Gastrocnemius medialis (tissue), 4 donors: ENCODE measurements around the gene TMIGD3. TPM values are rescaled to one million over a fixed set of nuclear protein-coding genes. Genes with fewer than 3 reads are reported as not detected.

ENCODE experiments used
- ATAC-seq, 2 donors: fragments of 150-250 bp; one replicate each; pipeline ENCODE4 v1.9.1; 2016
- DNase-seq, 2 donors: peaks; one replicate each; pipeline ENCODE4 v3.0.0-alpha.2; 2019
- H3K27ac ChIP-seq, 4 donors: fragments of 200-600 bp; sonication (generic); 1 replicate in 1 of 4; 2 replicates in 3 of 4; pipeline ENCODE4 v1.5.1; 2016 to 2018; ENCODE audit warnings: mild to moderate bottlenecking in 2 of 4, moderate library complexity in 1 of 4
- H3K27me3 ChIP-seq, 3 donors: fragments of 200-600 bp; sonication (generic) in 2 of 3; 1 replicate in 1 of 3; 2 replicates in 2 of 3; pipeline versions ENCODE4 v1.5.1 to v1.6.0; 2016 to 2019; ENCODE audit warnings: mild to moderate bottlenecking in 1 of 3, moderate library complexity in 1 of 3
- H3K36me3 ChIP-seq, 2 donors: fragments of 200-600 bp; sonication (generic) in 1 of 2; one replicate each; pipeline ENCODE4 v1.5.1; 2017 to 2018
- H3K4me1 ChIP-seq, 2 donors: fragments of 200-600 bp; sonication (generic) in 1 of 2; one replicate each; pipeline ENCODE4 v1.5.1; 2016 to 2017; ENCODE audit warnings: mild to moderate bottlenecking in 2 of 2
- H3K4me3 ChIP-seq, 4 donors: fragments of 200-600 bp; sonication (generic) in 3 of 4; 1 replicate in 1 of 4; 2 replicates in 3 of 4; pipeline ENCODE4 v1.5.1; 2016 to 2019; ENCODE audit warnings: mild to moderate bottlenecking in 2 of 4
- H3K9me3 ChIP-seq, 3 donors: fragments of 200-600 bp; sonication (generic) in 2 of 3; 1 replicate in 1 of 3; 2 replicates in 2 of 3; pipeline ENCODE4 v1.5.1; 2016 to 2019
- POLR2A ChIP-seq, 2 donors: fragments of 450-650 bp; IDR thresholded peaks; one replicate each; pipeline ENCODE4 v1.6.1; 2017; ENCODE audit warnings: antibody characterized with exemption in 2 of 2, mild to moderate bottlenecking in 2 of 2, moderate library complexity in 2 of 2
- in situ Hi-C, 4 donors: fragments of 200-750 bp; cut with MboI; loops; one replicate each; pipeline versions ENCODE4 v1.15.0 to v1.8.0; 2017; ENCODE audit warnings: low sequenced_read_pairs in 4 of 4
- intact Hi-C: fragments of 100-400 bp; cut with DNase I; formaldehyde crosslinking; loops from one replicate; pipeline ENCODE4 v1.15.1; 2023; ENCODE audit warnings: low total_unique reads
- total RNA-seq, 4 donors: library from RNA; depleted of rRNA; stranded (reverse); fragments of >200 nt; gene quantifications; one replicate each; pipeline versions ENCODE4 v1.1.0 to v1.2.3, GENCODE V29; 2016
- TF ChIP-seq, protein P1 (sequence below), 5 experiments: fragments of 450-650 bp in 3 of 5; fragments of 200-600 bp in 2 of 5; sonication (generic) in 2 of 5; IDR thresholded peaks in 4 of 5; conservative IDR thresholded peaks in 1 of 5; 1 replicate in 4 of 5; 2 replicates in 1 of 5; pipeline ENCODE4 v1.5.1; 2016 to 2019; ENCODE audit warnings: antibody characterized with exemption in 5 of 5, mild to moderate bottlenecking in 3 of 5, moderate library complexity in 3 of 5

Gene TMIGD3
- total RNA-seq, 4 donors from 2014 or later = 0.51 to 0.67 (median 0.55) TPM; not detected in 1

DNA sequence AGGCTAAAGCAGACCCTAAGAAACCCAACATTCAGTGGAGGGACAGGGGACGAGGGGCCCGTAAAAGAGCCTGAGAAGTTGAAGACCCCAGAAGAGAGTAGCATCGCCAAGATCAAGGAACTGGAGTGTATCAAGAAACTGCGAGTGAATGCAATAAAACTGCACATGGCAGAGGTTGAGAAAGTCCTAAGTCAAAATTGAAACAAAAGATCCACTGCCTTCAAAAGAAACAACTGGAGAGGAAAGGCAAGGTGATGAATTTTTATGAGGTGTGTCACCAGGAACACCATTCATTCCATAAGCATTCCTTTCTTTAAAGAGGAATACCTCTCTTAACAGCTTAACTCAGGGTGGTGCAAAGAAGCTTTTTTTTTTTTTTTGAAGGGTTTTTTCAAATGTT is 38.3 kb upstream of the TMIGD3 start:
- H3K4me3 ChIP-seq = no peak overlapping the region
- H3K4me1 ChIP-seq = no peaks in the 10 kb centered on the region
- in situ Hi-C loops = no loop called here
- intact Hi-C loops = no loop called here
- ATAC-seq (no peak), DNase-seq (no peak)
- no peak for TF ChIP-seq POLR2A (IDR thresholded peaks at IDR 0.05)
- TF ChIP-seq, protein P1, sequence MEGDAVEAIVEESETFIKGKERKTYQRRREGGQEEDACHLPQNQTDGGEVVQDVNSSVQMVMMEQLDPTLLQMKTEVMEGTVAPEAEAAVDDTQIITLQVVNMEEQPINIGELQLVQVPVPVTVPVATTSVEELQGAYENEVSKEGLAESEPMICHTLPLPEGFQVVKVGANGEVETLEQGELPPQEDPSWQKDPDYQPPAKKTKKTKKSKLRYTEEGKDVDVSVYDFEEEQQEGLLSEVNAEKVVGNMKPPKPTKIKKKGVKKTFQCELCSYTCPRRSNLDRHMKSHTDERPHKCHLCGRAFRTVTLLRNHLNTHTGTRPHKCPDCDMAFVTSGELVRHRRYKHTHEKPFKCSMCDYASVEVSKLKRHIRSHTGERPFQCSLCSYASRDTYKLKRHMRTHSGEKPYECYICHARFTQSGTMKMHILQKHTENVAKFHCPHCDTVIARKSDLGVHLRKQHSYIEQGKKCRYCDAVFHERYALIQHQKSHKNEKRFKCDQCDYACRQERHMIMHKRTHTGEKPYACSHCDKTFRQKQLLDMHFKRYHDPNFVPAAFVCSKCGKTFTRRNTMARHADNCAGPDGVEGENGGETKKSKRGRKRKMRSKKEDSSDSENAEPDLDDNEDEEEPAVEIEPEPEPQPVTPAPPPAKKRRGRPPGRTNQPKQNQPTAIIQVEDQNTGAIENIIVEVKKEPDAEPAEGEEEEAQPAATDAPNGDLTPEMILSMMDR (IDR thresholded peaks at IDR 0.05 in 4 of 5, conservative IDR thresholded peaks at IDR 0.05 in 1 of 5) = no peak
- no peaks in the 10 kb centered on the region for H3K36me3 ChIP-seq
- no peaks in the 10 kb centered on the region for H3K9me3 ChIP-seq
- H3K27ac ChIP-seq = no peak overlapping the region
- H3K27me3 ChIP-seq = no peaks in the 10 kb centered on the region

DNA sequence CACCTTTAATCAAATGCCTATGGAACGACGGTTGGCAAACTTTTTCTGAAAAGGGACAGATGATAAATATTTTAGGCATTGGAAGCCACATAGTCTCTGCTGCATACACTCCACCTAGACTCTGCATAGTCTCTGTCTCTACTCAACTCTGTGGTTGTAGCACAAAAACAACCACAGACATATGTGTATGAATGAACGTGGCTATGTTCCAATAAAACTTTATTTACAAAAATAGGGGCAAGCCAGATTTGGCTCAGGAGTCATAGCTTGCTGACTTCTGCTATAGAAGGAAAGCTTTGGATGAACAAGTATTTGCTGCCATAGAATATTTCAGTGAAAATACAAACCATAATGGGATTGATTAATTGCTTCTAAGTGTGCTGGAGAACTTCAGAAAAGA is 37.5 kb upstream of the TMIGD3 start:
- H3K4me1 ChIP-seq = no peaks in the 10 kb centered on the region
- H3K4me3 ChIP-seq = no peak overlapping the region
- DNase-seq (no peak), ATAC-seq (no peak)
- TF ChIP-seq POLR2A (IDR thresholded peaks at IDR 0.05) = no peak
- TF ChIP-seq, protein P1 (IDR thresholded peaks at IDR 0.05 in 4 of 5, conservative IDR thresholded peaks at IDR 0.05 in 1 of 5) = no peak
- H3K9me3 ChIP-seq = no peaks in the 10 kb centered on the region
- H3K27ac ChIP-seq = no peak overlapping the region
- no peaks in the 10 kb centered on the region for H3K27me3 ChIP-seq
- no peaks in the 10 kb centered on the region for H3K36me3 ChIP-seq
- intact Hi-C loops (no loop called here), in situ Hi-C loops (no loop called here)

DNA sequence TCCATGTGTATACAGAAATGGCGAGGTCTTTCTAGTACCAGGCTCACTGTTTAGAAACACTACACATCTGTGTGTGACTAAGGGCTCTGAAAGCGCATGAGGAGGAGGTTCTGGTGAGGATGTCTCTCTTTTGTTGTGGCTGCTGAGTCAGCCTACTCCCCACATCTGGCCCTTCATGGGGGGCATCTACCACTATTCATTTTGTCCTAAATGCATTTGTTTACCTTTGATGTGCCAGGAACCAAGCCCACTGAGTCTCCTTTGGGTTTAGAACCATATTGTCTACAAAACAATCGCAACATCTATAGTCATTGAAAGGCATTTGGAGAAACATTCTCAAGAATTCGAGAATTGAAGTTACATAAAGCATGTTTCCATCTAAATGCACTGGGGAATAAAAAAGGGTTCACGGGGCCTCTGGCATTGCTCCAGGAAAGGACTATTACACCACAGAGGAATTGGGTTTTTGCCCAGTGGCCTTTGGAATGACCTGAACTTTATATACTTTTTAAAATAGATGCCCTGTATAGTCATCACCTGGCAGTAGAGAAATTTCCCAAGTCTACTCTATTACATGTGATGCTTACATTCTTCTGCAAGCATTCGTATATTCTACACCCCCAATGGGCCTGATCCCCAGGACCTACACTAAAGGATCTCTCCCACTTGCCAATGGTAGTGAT is 35.1 kb upstream of the TMIGD3 start:
- DNase-seq (no peak), ATAC-seq (no peak)
- no peaks in the 10 kb centered on the region for H3K27me3 ChIP-seq
- H3K9me3 ChIP-seq = no peaks in the 10 kb centered on the region
- no peaks in the 10 kb centered on the region for H3K36me3 ChIP-seq
- intact Hi-C loops (no loop called here), in situ Hi-C loops (no loop called here)
- no peak for TF ChIP-seq POLR2A (IDR thresholded peaks at IDR 0.05)
- TF ChIP-seq, protein P1 (IDR thresholded peaks at IDR 0.05 in 4 of 5, conservative IDR thresholded peaks at IDR 0.05 in 1 of 5) = no peak
- no peak overlapping the region for H3K27ac ChIP-seq
- H3K4me3 ChIP-seq = no peak overlapping the region
- no peaks in the 10 kb centered on the region for H3K4me1 ChIP-seq

DNA sequence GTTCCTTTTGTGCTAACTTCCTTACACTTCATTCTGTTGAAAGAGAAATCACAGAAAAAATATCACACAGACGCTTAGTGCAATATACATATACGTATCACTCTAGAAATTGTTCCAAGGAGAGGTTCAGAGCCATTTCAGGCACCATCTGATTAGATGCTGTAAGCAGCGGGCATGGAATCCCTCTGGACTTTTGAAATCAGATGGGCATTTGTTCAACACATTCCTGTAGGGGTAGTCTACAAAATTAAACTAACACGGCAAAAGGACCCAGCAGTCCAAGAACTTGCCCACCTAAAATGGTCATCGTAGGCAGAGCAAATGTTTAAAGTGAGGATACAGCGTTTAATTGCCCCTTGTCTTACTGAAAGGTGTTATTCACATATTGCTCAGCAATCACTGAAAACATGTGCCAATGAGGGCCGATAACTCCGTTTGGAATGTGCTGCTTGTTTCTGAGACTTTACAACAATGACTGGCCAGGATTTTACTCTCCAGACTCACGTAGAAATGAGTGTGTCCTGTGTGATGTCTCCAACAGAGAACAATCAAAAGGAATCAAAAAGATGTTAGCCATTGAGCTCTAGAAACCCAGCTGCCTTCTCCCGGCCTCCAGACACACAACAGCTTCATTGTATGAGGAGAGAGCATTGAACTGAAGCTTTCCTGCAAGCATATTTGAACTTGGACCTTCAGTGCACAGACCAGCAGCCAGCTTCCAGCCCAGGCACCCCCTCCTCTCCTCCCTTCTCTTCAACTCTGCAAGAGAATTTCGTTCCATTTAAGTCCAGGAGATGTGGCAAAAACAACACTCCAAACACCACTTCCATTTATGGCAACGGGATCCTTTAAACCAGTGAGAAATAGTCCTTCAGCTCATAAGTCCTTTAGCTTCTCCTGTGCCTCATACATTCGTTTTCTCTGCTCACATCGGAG is 32.1 kb upstream of the TMIGD3 start:
- Histone ChIP-seq H3K4me3 (no peak overlapping the region), H3K36me3 (no peaks in the 10 kb centered on the region), H3K9me3 (no peaks in the 10 kb centered on the region), H3K4me1 (no peaks in the 10 kb centered on the region), H3K27ac (no peak overlapping the region), H3K27me3 (no peaks in the 10 kb centered on the region)
- in situ Hi-C loops = no loop called here
- DNase-seq (no peak), ATAC-seq (no peak)
- intact Hi-C loops = no loop called here
- TF ChIP-seq POLR2A (IDR thresholded peaks at IDR 0.05) = no peak
- TF ChIP-seq, protein P1 (IDR thresholded peaks at IDR 0.05 in 4 of 5, conservative IDR thresholded peaks at IDR 0.05 in 1 of 5) = no peak
